ENCODE results near the gene HIVEP3.

HIVEP3 gene

DNA sequence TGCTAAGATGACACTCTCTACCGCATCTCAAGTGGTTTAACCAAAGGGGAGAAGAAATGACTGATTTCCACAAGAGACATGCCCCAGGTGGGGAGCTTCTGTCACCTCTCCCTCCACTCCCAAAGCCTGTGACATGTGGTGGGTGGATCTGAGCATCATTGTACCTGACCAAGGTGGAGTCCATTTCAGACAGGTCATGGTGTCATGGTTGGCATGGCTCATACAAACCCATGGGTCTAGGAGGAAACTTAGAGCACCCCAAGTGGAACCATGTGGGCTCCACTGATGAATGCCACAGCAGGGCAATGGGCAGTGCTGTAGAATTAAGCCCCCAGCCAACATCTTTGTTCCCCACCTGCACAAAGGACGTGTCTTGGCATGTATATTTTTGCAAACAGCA lies 302.7 kb downstream of the HIVEP3 start:
- DNase-seq (ENCODE audit: low read depth in 2 of 2) = no peak

DNA sequence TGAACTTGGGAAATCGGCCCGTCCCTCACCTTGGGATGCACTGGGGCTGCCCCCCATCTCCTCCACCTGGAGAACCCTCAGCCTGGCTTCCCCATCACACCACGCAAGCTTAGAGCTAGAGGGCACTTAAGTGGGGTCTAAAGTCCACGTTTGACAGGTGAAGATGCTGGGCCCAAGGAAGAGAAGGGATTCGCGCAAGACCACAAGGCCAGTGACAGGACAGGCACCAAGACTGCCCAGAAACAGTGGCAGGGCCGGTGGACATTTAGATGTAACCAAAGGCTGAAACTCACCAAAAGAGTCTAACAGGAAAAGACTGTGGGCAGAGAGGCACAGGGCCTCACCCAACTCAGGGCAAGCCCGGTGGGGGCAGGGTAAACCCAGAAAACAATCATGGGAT lies 303.4 kb downstream of the HIVEP3 start:
- DNase-seq (ENCODE audit: low read depth in 2 of 2) = no peak

DNA sequence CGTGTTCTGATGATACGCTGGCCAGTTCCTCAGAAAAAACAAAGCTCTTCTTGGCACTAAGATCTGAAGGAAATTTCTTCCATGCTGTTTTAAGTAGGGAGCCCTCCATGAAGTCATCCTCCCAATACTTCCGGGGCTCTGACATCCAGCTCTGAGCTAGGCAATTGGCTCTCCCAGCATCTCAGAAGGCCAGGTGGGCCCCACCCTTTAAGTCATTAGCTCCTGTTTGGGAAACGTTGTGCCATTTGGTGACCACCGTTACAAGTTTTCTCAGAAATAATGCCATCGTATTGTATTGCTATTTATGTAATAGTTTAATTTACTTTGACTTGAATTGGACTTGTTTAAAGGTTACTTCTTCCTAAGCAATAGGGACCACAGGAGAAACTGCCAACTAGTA lies 303.9 kb downstream of the HIVEP3 start:
- no peak for DNase-seq (ENCODE audit: low read depth in 2 of 2)

- no peak for DNase-seq (ENCODE audit: low read depth in 2 of 2)
These were observed 304.8 kb downstream of the HIVEP3 start for GRCh38 chr1:41613689-41614574.

GRCh38 chr1:41612953-41613352 lies 305.8 kb downstream of the HIVEP3 start:
- DNase-seq (ENCODE audit: low read depth in 2 of 2) = no peak

GRCh38 chr1:41611932-41612450 lies 306.7 kb downstream of the HIVEP3 start:
- no peak for DNase-seq (ENCODE audit: low read depth in 2 of 2)

DNA sequence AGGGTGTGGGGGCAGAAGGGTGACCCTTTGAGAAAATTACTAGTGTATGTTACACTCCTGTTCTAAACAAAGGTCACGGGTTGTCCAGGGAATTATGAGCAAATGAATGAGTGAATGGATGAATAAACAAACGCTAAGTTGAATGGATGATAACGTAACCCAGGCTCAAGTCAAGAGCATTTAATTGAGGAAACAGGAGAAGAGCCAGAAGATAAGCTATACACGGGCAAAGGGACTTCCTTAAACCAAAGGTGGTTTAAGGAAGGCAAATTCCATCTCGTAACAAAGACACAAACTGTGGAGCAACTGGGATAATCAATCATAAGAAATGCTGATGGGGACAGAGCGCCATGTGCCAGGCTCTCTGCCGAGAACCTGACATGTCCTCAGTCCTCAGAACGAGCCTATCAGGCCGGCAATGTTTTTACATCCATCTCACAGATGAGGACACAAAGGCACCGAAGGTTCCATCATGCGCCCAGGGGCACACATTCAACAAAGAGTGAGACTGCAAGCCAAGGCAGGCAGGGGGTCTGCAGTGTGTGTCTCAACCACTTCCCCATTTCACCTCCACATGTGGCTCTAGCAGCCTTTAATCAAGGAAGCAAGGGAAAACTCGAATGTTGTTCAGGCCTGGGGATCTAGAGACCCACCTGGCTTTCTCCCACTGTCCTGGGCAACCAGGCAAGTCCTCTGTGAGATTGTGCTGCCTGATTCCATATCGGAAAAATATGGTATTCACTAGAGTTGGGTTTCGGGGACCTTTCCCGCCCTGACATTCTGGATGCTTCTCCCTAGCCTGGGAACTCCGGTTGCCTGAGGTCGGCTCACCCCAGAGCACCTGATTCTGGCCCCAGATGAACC lies 307.4 kb downstream of the HIVEP3 start:
- no peak for DNase-seq (ENCODE audit: low read depth in 2 of 2)

DNA sequence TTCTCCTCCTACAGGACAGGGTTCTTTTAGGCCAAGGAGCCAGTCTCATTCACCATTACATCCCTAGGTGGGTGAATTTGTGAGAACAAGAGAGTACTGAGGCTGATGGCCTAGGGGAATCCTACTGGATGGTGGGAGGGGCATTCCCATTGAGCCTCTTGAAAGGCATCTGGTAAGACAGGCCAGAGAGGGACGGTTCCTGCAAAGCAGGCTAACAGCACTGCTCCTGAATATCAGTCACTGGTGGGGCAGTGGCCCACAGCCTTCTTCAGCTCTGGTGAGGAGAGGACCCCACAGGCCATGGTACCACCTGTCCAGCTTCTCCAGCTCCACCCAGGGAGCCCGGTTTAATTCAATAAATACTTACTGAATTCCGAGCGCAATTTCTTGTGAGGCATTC lies 308.4 kb downstream of the HIVEP3 start:
- DNase-seq (ENCODE audit: low read depth in 2 of 2) = no peak

- DNase-seq (ENCODE audit: low read depth in 2 of 2) = no peak
These were observed 309.4 kb downstream of the HIVEP3 start for GRCh38 chr1:41609166-41609883.

DNA sequence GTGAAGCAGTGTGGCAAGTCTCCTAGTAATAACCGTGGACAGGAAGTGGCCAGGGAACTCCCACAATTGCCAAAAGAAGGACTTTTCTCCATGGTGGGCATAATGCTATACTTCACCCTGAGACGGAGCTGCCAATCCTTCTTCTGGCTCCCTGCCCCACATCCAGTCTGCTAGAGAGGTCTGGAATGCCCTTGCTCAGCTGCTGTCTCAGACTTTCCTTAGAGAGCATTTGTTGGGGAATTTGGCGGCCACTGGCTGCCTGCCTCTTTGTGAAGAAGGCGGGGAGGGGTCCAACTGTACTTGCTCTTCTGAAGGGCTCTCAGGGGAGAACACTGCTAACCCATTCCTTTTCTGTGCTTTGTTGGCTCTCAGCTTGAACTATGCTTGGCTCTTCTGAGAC lies 310.5 kb downstream of the HIVEP3 start:
- no peak for DNase-seq (ENCODE audit: low read depth in 2 of 2)

GRCh38 chr1:41607808-41608207 lies 310.9 kb downstream of the HIVEP3 start:
- no peak for DNase-seq (ENCODE audit: low read depth in 2 of 2)

DNA sequence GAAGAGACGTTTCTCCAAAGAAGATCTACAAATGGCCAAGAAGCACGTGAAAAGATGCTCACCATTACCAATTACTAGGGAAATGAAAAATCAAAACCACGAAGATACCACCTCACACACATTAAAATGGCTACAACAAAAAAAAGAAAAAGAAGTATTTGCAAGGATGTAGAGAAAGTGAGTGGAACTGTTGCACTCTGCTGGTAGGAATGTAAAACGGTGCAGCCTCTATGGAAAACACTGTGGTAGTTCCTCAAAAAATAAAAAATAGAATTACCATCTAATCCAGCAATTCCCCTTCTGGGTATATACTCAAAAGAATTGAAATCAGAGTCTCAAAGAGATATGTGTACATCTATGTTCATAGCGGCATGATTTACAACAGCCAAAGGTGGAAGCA lies 318.8 kb downstream of the HIVEP3 start:
- DNase-seq (ENCODE audit: low read depth in 2 of 2) = no peak

DNA sequence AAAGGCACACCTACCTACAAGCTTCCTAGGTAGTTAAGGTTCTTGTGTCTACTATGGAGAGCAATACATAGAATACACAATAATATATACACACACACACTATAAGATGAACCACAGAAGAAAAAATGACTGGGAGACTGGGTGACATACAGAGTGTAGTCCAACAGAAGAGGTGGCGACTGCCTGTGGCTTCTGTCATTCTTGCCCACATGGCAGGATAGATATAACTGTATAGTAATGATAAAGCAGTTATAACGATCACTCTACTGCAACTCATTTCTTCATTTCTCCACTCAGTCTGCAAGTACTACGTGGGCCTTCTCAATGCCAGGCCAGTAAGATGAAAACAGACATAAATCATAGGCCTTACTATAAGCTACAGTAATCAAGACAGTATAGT lies 320.4 kb downstream of the HIVEP3 start:
- DNase-seq (ENCODE audit: low read depth in 2 of 2) = no peak

GRCh38 chr1:41592451-41593125 lies 326.1 kb downstream of the HIVEP3 start:
- no peak for DNase-seq (ENCODE audit: low read depth in 2 of 2)

DNA sequence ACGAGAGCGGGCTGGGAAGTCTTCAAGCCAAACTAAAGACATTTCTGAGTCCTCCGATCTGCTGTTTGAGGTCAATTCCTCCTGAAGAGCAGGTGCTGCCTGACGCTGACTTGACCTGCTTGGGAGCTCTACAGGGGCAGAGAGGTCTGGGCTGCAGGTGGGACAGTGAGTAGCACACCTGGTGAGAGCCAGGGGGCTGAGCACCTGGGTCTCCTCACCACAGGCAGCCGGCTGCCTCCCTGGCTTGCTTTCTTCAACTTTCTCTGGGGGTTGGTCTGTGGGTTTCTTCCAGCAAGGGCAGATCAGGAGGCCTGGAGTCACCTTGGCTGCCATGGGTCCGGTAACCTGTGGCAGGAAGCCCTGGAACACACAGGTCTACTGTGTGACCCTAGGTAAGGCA lies 326.8 kb downstream of the HIVEP3 start:
- DNase-seq (ENCODE audit: low read depth in 2 of 2) = no peak

- no peak for DNase-seq (ENCODE audit: low read depth in 2 of 2)
These were observed 328.4 kb downstream of the HIVEP3 start for GRCh38 chr1:41590331-41590730.

GRCh38 chr1:41589395-41589794 lies 329.3 kb downstream of the HIVEP3 start:
- DNase-seq (ENCODE audit: low read depth in 2 of 2) = no peak

DNA sequence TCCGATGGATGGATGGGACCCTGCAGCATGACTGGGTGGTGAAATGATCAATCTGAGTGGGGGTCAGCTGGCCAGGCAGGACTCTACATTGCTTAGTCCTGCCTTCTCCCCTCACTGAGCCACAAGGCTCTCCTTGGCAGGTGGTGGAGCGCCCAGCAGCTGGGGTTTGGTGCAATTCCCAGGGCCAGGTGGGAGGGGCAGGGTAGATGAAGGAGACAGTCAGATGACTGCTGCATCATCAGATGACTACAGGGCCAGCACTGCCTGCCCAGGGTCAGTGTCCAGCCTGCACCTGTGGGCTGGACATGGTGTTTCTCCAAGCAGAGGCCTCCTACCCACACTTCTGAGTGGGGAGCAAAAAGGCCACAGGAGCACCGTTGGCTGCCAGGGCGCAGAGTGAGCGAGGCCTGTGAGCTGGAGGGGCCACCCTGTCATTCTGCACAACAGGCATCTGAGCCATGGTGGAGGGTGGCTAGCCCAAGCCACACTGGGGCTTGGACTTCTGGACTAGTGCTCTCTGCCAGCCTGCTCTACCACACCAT lies 330.3 kb downstream of the HIVEP3 start:
- DNase-seq (ENCODE audit: low read depth in 2 of 2) = no peak

DNA sequence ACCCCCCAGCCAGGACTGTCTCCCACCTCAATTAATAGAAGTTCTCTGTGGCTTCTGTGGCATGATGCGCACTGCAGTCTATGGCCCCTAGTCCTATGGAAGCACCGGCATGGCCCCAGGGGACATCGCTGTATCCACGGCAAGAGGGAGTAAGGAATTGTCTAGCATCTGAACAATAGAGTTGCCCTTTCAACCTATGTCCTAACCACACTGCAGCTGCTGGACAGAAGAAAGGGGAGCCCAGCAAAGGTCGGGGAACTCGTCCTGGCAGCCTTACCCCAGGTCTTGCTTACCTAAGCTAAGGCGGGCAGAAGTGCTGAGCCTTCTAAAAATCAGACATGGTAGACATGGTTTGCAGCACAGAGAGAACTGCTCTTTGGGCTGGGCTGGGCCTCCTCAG lies 330.9 kb downstream of the HIVEP3 start:
- DNase-seq (ENCODE audit: low read depth in 2 of 2) = no peak

DNA sequence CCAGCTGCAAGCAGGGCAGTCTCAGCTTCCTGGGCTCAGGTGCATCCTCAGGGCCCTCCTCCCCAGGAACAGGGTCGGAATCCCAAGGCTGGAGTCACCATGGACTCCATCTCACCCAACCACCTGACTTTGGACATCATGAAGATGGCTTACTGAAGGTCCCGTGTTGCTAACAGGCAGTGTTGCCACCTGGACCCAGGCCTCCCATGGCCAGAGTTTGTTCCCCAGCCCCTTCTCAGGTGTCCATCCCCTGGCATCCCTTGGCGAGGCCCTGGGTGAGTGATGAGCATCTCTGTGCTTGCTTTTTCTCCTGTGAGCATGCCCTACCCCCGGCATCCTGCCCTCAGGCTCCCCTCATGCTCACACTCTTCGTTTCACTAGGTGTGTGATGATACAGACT lies 332.5 kb downstream of the HIVEP3 start:
- DNase-seq (ENCODE audit: low read depth in 2 of 2) = no peak
